Omental fat pad (tissue), 4 donors: ENCODE data around the gene UBE2J2. TPM values are rescaled to one million over a fixed set of nuclear protein-coding genes. Genes with fewer than 3 reads are reported as not detected.
"Not testable (repeated sequence)": the region's sequence is repeated elsewhere in the genome, so short reads cannot be mapped to it uniquely, and the experiment has no call there.

Source experiments
- ATAC-seq: fragments of 150-250 bp; one replicate; pipeline ENCODE4 v1.9.1; 2016; ENCODE audit warnings: mild to moderate bottlenecking, moderate library complexity; ENCODE audit not compliant: low FRiP score
- DNase-seq: peaks from one replicate; pipeline ENCODE4 v3.0.0-alpha.2; 2019; ENCODE audit warnings: low spot score
- CTCF ChIP-seq, 3 donors: fragments of 450-650 bp; IDR thresholded peaks; one replicate each; pipeline ENCODE4 v1.5.1; 2016 to 2017; ENCODE audit warnings: antibody characterized with exemption in 3 of 3, mild to moderate bottlenecking in 3 of 3, moderate library complexity in 2 of 3
- total RNA-seq, 4 donors: library from RNA; depleted of rRNA; stranded (reverse); fragments of >200 nt; gene quantifications; one replicate each; pipeline ENCODE4 v1.1.0, GENCODE V29; 2016

UBE2J2 gene
- total RNA-seq, 4 donors from 2014 or later = 30.4 to 50.3 (median 42.9) TPM

DNA sequence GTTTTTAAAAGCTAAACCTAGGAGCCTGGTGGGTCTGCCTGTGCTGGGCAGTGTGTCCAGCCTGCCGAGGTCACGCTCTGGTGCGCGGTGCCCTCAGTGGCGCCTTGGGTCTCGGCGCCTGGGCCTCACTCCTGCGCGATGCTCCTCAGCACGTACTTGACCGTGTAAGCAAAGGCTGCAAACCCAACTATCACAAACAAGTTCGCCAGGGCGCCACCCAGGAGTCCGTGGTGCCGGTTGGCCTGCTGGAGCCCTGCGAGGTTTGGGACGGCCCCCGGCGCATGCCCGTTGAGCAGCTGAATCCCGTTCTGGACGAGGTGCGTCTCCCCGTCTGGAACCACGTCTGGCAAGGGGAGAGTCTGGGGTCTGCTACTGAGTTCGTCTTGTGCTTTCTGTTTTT is 18.6 kb downstream of the UBE2J2 start:
- no peak for TF ChIP-seq CTCF (IDR thresholded peaks at IDR 0.05)
- ATAC-seq = no peak
- DNase-seq = no peak

DNA sequence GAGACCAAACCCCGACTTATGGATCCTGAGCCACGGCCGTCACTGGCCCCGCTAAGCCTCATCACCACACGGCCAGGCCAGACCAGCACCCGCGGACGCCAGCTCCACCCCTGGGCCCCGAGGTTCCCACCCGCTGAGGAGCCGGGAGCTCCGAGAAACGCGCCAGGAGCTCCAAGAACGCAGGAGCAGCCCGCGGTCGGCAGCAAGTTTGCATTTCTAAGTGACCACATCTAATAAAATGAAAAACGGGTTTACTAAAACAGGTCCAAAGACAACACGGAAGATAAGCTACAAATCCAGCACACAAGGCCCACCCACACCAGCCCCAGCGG is 19.0 kb downstream of the UBE2J2 start:
- DNase-seq (no peak), ATAC-seq (no peak)
- TF ChIP-seq CTCF (IDR thresholded peaks at IDR 0.05) = no peak

DNA sequence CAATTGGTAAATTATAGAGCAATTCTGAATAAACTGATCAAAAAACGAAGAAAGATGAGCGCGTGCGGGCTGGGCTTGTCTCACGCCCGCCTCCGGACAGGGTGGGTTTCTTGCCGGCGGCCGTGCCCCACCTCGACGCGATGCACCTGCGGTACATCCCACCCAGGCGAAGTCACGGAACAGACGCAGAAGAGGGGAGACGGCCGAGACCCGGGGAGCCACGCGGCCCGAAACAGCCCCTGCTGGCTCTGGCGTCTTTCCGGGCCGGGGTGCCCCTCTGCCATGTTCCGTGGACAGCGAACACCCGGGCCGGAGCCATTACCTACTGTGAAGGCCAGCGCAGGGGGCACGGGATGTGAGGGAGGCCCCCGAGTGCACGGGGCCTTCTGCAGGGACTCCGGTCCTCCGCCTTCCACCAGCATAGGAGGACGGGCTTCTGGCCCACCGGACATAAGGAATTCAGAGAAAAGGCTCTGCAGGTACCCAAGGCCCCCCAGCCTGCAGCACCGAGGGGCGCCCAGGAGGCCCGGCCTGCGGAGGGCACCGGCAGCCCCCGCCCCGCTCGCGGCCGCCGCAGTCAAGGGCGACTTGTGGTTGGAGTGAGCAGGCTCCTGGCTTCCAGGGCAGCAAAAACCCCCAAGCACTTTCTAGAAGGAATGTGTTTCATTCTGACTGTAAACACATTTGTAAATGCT is 19.5 kb downstream of the UBE2J2 start:
- DNase-seq = no peak
- no peak for ATAC-seq
- no peak for TF ChIP-seq CTCF (IDR thresholded peaks at IDR 0.05)

- no peak for TF ChIP-seq CTCF (IDR thresholded peaks at IDR 0.05)
- DNase-seq = no peak
- no peak for ATAC-seq
Observed at GRCh38 chr1:1253314-1253713, 20.3 kb downstream of the UBE2J2 start.

GRCh38 chr1:1250786-1251284 is 22.8 kb downstream of the UBE2J2 start:
- ATAC-seq (no peak), DNase-seq (no peak)
- no peak for TF ChIP-seq CTCF (IDR thresholded peaks at IDR 0.05)

DNA sequence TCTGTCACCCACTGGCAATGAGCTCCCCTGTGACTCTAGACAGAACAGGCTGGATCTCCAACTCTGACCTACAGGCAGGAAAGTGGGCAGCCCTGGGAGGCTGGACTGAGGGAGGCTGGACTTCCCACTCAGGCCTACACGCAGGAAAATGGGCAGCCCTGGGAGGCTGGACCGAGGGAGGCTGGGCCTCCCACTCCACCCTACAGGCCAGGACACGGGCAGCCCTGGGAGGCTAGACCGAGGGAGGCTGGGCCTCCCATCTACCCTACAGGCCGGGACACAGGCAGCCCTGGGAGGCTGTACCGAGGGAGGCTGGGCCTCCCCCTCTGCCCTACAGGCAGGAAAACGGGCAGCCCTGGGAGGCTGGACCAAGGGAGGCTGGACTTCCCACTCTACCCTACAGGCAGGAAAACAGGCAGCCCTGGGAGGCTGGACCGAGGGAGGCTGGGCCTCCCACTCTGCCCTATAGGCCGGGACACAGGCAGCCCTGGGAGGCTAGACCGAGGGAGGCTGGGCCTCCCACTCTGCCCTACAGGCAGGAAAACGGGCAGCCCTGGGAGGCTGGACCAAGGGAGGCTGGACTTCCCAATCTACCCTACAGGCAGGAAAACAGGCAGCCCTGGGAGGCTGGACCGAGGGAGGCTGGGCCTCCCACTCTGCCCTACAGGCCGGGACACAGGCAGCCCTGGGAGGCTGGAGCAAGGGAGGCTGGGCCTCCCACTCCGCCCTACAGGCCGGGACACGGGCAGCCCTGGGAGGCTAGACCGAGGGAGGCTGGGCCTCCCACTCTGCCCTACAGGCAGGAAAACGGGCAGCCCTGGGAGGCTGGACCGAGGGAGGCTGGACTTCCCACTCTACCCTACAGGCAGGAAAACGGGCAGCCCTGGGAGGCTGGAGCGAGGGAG is 25.4 kb downstream of the UBE2J2 start:
- ATAC-seq, DNase-seq: not testable (repeated sequence)

DNA sequence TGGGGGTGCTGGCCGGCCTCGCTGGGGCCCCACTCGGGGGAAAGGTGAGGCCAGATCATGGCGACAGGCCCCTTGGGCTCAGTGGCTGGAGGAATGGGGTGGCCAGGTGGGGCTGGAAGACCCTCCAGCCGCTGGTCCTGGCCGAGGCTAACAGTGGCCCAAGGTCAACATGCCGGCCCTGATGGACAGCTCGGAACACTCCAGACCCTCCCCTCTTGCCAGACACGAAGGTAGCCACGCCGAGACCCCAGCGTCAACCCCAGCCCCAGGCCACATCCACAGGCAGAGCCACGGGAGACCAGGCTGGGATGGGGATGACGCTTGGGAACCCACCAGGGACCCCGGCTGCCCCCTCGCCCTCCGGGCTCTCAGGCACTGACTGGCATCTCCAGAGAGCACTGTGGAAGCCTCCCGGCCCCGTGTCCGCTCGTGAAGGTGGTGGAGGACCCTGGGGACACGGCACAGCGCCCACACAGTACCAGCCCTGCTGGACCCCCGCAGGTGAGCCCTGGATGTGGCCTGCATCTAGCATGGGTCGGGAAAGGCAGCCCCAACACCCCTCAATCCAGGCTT is 26.2 kb downstream of the UBE2J2 start:
- no peak for TF ChIP-seq CTCF (IDR thresholded peaks at IDR 0.05)
- ATAC-seq (no peak), DNase-seq (no peak)
